ENCODE data around the gene EIF4H. TPM values are rescaled to one million over a fixed set of nuclear protein-coding genes. Genes with fewer than 3 reads are reported as not detected.

The EIF4H gene
- total RNA-seq, 1 donor from 2014 or later = 205 TPM

- Mint-ChIP-seq H3K4me1 (ENCODE audit: unreplicated experiment) (no peaks in the 10 kb centered on the region), H3K27me3 (ENCODE audit: unreplicated experiment) (peaks cover 2% of the 10 kb centered on the region), H3K27ac (ENCODE audit: unreplicated experiment) (no peak overlapping the region), H3K36me3 (ENCODE audit: unreplicated experiment) (no peaks in the 10 kb centered on the region), H3K4me3 (ENCODE audit: unreplicated experiment) (no peak overlapping the region), H3K9me3 (ENCODE audit: unreplicated experiment) (no peaks in the 10 kb centered on the region)
- no peak for DNase-seq (ENCODE audit: extremely low spot score, unreplicated experiment)
- no peak for TF ChIP-seq CTCF (IDR thresholded peaks at IDR 0.05)
Observed at GRCh38 chr7:74134117-74134620, 40.0 kb upstream of the EIF4H start.

GRCh38 chr7:74138334-74138867, 35.8 kb upstream of the EIF4H start:
- peaks cover 2% of the 10 kb centered on the region for H3K27me3 Mint-ChIP-seq (ENCODE audit: unreplicated experiment)
- no peak for TF ChIP-seq CTCF (IDR thresholded peaks at IDR 0.05)
- no peak overlapping the region for H3K4me3 Mint-ChIP-seq (ENCODE audit: unreplicated experiment)
- no peak for DNase-seq (ENCODE audit: extremely low spot score, unreplicated experiment)
- no peaks in the 10 kb centered on the region for H3K36me3 Mint-ChIP-seq (ENCODE audit: unreplicated experiment)
- no peaks in the 10 kb centered on the region for H3K9me3 Mint-ChIP-seq (ENCODE audit: unreplicated experiment)
- H3K4me1 Mint-ChIP-seq (ENCODE audit: unreplicated experiment) = peaks cover 3% of the 10 kb centered on the region
- H3K27ac Mint-ChIP-seq (ENCODE audit: unreplicated experiment) = no peak overlapping the region

GRCh38 chr7:74138945-74139843, 35.0 kb upstream of the EIF4H start:
- Mint-ChIP-seq H3K36me3 (ENCODE audit: unreplicated experiment) (no peaks in the 10 kb centered on the region), H3K4me1 (ENCODE audit: unreplicated experiment) (peaks cover 3% of the 10 kb centered on the region), H3K27me3 (ENCODE audit: unreplicated experiment) (peaks cover 1% of the 10 kb centered on the region), H3K9me3 (ENCODE audit: unreplicated experiment) (no peaks in the 10 kb centered on the region), H3K4me3 (ENCODE audit: unreplicated experiment) (no peak overlapping the region), H3K27ac (ENCODE audit: unreplicated experiment) (no peak overlapping the region)
- DNase-seq (ENCODE audit: extremely low spot score, unreplicated experiment) = no peak
- TF ChIP-seq CTCF (IDR thresholded peaks at IDR 0.05) = no peak

GRCh38 chr7:74141705-74142104, 32.5 kb upstream of the EIF4H start:
- no peak for TF ChIP-seq CTCF (IDR thresholded peaks at IDR 0.05)
- H3K27me3 Mint-ChIP-seq (ENCODE audit: unreplicated experiment) = peaks cover 3% of the 10 kb centered on the region
- no peaks in the 10 kb centered on the region for H3K9me3 Mint-ChIP-seq (ENCODE audit: unreplicated experiment)
- no peaks in the 10 kb centered on the region for H3K36me3 Mint-ChIP-seq (ENCODE audit: unreplicated experiment)
- H3K4me1 Mint-ChIP-seq (ENCODE audit: unreplicated experiment) = peaks cover 3% of the 10 kb centered on the region
- no peak overlapping the region for H3K4me3 Mint-ChIP-seq (ENCODE audit: unreplicated experiment)
- no peak for DNase-seq (ENCODE audit: extremely low spot score, unreplicated experiment)
- H3K27ac Mint-ChIP-seq (ENCODE audit: unreplicated experiment) = no peak overlapping the region

GRCh38 chr7:74143383-74143782, 30.8 kb upstream of the EIF4H start:
- no peaks in the 10 kb centered on the region for H3K36me3 Mint-ChIP-seq (ENCODE audit: unreplicated experiment)
- no peak overlapping the region for H3K4me3 Mint-ChIP-seq (ENCODE audit: unreplicated experiment)
- DNase-seq (ENCODE audit: extremely low spot score, unreplicated experiment) = no peak
- H3K27ac Mint-ChIP-seq (ENCODE audit: unreplicated experiment) = no peak overlapping the region
- peaks cover 3% of the 10 kb centered on the region for H3K4me1 Mint-ChIP-seq (ENCODE audit: unreplicated experiment)
- peaks cover 3% of the 10 kb centered on the region for H3K27me3 Mint-ChIP-seq (ENCODE audit: unreplicated experiment)
- TF ChIP-seq CTCF (IDR thresholded peaks at IDR 0.05) = no peak
- no peaks in the 10 kb centered on the region for H3K9me3 Mint-ChIP-seq (ENCODE audit: unreplicated experiment)
